Superior temporal gyrus (tissue), 1 donor: ENCODE measurements around the gene TUBA1A.
"Not testable (repeated sequence)": the region's sequence is repeated elsewhere in the genome, so short reads cannot be mapped to it uniquely, and the experiment has no call there.

Experiments
- DNase-seq: peaks from one replicate; pipeline ENCODE4 v3.0.0-alpha.2; 2016; ENCODE audit errors: extremely low spot score

TUBA1A gene

GRCh38 chr12:49188916-49189367 is at the start of gene TUBA1A:
TUBA1A (minus strand) TSS chr12:49189080; CDS start chr12:49188979, 101 bp downstream.
- DNase-seq, result peak; percentile 99

- DNase-seq, result no peak
These were observed 47.5 kb upstream of the TUBA1A start for GRCh38 chr12:49236423-49236822.

- DNase-seq, result peak; percentile 83
These were observed 45.1 kb upstream of the TUBA1A start for GRCh38 chr12:49233842-49234526.

- peak; percentile 90 for DNase-seq
These were observed 44.3 kb upstream of the TUBA1A start for GRCh38 chr12:49232940-49233841.

- DNase-seq, result peak; percentile 60
These were observed 43.2 kb upstream of the TUBA1A start for GRCh38 chr12:49231878-49232655.

- no peak for DNase-seq
These were observed 41.9 kb upstream of the TUBA1A start for GRCh38 chr12:49230805-49231194.

GRCh38 chr12:49230176-49230804 is 41.4 kb upstream of the TUBA1A start:
- no peak for DNase-seq

GRCh38 chr12:49228653-49229052 is 39.8 kb upstream of the TUBA1A start:
- DNase-seq, result no peak

GRCh38 chr12:49227713-49228112 is 38.8 kb upstream of the TUBA1A start:
- peak; percentile 39 for DNase-seq

- DNase-seq, result no peak
These were observed 36.8 kb upstream of the TUBA1A start for GRCh38 chr12:49225576-49226166.

GRCh38 chr12:49223590-49224369 is 34.9 kb upstream of the TUBA1A start:
- DNase-seq, result no peak

- DNase-seq, result no peak
These were observed 34.2 kb upstream of the TUBA1A start for GRCh38 chr12:49223122-49223521.

GRCh38 chr12:49220972-49221371 is 32.1 kb upstream of the TUBA1A start:
- no peak for DNase-seq

- no peak for DNase-seq
These were observed 30.6 kb upstream of the TUBA1A start for GRCh38 chr12:49219417-49220026.

GRCh38 chr12:49212572-49212971 is 23.7 kb upstream of the TUBA1A start:
- no peak for DNase-seq

GRCh38 chr12:49210703-49211102 is 21.8 kb upstream of the TUBA1A start:
- not testable (repeated sequence) for DNase-seq

- DNase-seq, result peak; percentile 10
These were observed 19.8 kb upstream of the TUBA1A start for GRCh38 chr12:49208676-49209075.

- DNase-seq, result peak; percentile 13
These were observed 19.3 kb upstream of the TUBA1A start for GRCh38 chr12:49208146-49208545.

- no peak for DNase-seq
These were observed 17.5 kb upstream of the TUBA1A start for GRCh38 chr12:49206389-49206788.
